ENCODE results near the gene GPR162.

Gene GPR162

GRCh38 chr12:6818645-6819044 is 3.0 kb upstream of the GPR162 start:
- no peak overlapping the region for H3K4ac ChIP-seq (ENCODE audit: low read depth in 1 of 2, low read length in 2 of 2)
- H3K27ac ChIP-seq (ENCODE audit: low read length, poor library complexity, severe bottlenecking): no peak overlapping the region
- H3K23ac ChIP-seq (ENCODE audit: low read length in 2 of 2): no peak overlapping the region
- H2AFZ ChIP-seq (ENCODE audit: low read depth, low read length): no peak overlapping the region
- no peak overlapping the region for H2AK5ac ChIP-seq (ENCODE audit: low read length, severe bottlenecking)
- H2BK120ac ChIP-seq (ENCODE audit: low read depth, low read length): no peak overlapping the region
- peaks cover 48 to 81% of the 10 kb centered on the region in 2 experiments for H3K27me3 ChIP-seq (ENCODE audit: control insufficient read depth in 1 of 2, insufficient read depth in 1 of 2, low read length in 2 of 2)
- no peak overlapping the region for H3K4me2 ChIP-seq (ENCODE audit: low read length, poor library complexity, severe bottlenecking)
- H4K8ac ChIP-seq (ENCODE audit: low read length): no peak overlapping the region
- H2BK5ac ChIP-seq (ENCODE audit: low read depth, low read length, poor library complexity, severe bottlenecking): no peak overlapping the region
- H3K18ac ChIP-seq (ENCODE audit: low read depth in 1 of 2, low read length in 2 of 2): no peak overlapping the region
- no peak overlapping the region for H2BK12ac ChIP-seq (ENCODE audit: low read length in 2 of 2)
- no peaks in the 10 kb centered on the region for H3K79me1 ChIP-seq (replicated peaks; ENCODE audit: low read length, poor library complexity, severe bottlenecking)
- H3K36me3 ChIP-seq (ENCODE audit: control insufficient read depth in 1 of 2, insufficient read depth in 2 of 2, low read depth in 1 of 2, low read length in 2 of 2): no peaks in the 10 kb centered on the region
- no peak overlapping the region for H4K91ac ChIP-seq (ENCODE audit: low read length)
- H3K4me1 ChIP-seq (ENCODE audit: control insufficient read depth, insufficient read depth, low read depth, low read length): peaks cover 34% of the 10 kb centered on the region
- no peaks in the 10 kb centered on the region for H3K9me3 ChIP-seq (ENCODE audit: control insufficient read depth, low read length)
- no peak overlapping the region for H2BK15ac ChIP-seq (ENCODE audit: low read depth, poor library complexity, severe bottlenecking)
- no peak overlapping the region for H3K14ac ChIP-seq (ENCODE audit: low read length in 2 of 2)
- no peak overlapping the region for H3K4me3 ChIP-seq (ENCODE audit: insufficient read depth in 1 of 2, low read depth in 1 of 2, low read length in 2 of 2)
- no peak overlapping the region for H3K9ac ChIP-seq (ENCODE audit: low read length)
- DNase-seq: no peak
- WGBS: 87% methylated on average over 4 of the region's 5 CpGs

GRCh38 chr12:6819106-6820030 is 2.3 kb upstream of the GPR162 start:
- 76% methylated on average over 13 of the region's 13 CpGs for WGBS
- H3K36me3 ChIP-seq (ENCODE audit: control insufficient read depth in 1 of 2, insufficient read depth in 2 of 2, low read depth in 1 of 2, low read length in 2 of 2): no peaks in the 10 kb centered on the region

GRCh38 chr12:6820166-6820565 is 1.5 kb upstream of the GPR162 start:
- no peak overlapping the region for H2BK15ac ChIP-seq (ENCODE audit: low read depth, poor library complexity, severe bottlenecking)
- H3K9me3 ChIP-seq (ENCODE audit: control insufficient read depth, low read length): no peaks in the 10 kb centered on the region
- no peak overlapping the region for H3K27ac ChIP-seq (ENCODE audit: low read length, poor library complexity, severe bottlenecking)
- H3K79me1 ChIP-seq (replicated peaks; ENCODE audit: low read length, poor library complexity, severe bottlenecking): no peaks in the 10 kb centered on the region
- H3K27me3 ChIP-seq (ENCODE audit: control insufficient read depth in 1 of 2, insufficient read depth in 1 of 2, low read length in 2 of 2): peaks cover 33 to 66% of the 10 kb centered on the region in 2 experiments
- H4K91ac ChIP-seq (ENCODE audit: low read length): peak overlapping the region; percentile 2
- peak overlapping the region; percentile 35 for H4K8ac ChIP-seq (ENCODE audit: low read length)
- no peak overlapping the region for H2BK120ac ChIP-seq (ENCODE audit: low read depth, low read length)
- WGBS: 61% methylated on average over 5 of the region's 5 CpGs
- no peak overlapping the region for H2BK5ac ChIP-seq (ENCODE audit: low read depth, low read length, poor library complexity, severe bottlenecking)
- no peak overlapping the region for H3K23ac ChIP-seq (ENCODE audit: low read length in 2 of 2)
- no peak overlapping the region for H2AFZ ChIP-seq (ENCODE audit: low read depth, low read length)
- H3K4me1 ChIP-seq (ENCODE audit: control insufficient read depth, insufficient read depth, low read depth, low read length): peaks cover 40% of the 10 kb centered on the region
- H3K36me3 ChIP-seq (ENCODE audit: control insufficient read depth in 1 of 2, insufficient read depth in 2 of 2, low read depth in 1 of 2, low read length in 2 of 2): no peaks in the 10 kb centered on the region
- no peak for DNase-seq
- H2BK12ac ChIP-seq (ENCODE audit: low read length in 2 of 2): no peak overlapping the region
- no peak overlapping the region for H3K9ac ChIP-seq (ENCODE audit: low read length)
- peak overlapping the region in 1 of 2 experiments; percentile 2 for H3K4ac ChIP-seq (ENCODE audit: low read depth in 1 of 2, low read length in 2 of 2)
- no peak overlapping the region for H3K4me3 ChIP-seq (ENCODE audit: insufficient read depth in 1 of 2, low read depth in 1 of 2, low read length in 2 of 2)
- H3K4me2 ChIP-seq (ENCODE audit: low read length, poor library complexity, severe bottlenecking): no peak overlapping the region
- H2AK5ac ChIP-seq (ENCODE audit: low read length, severe bottlenecking): no peak overlapping the region
- no peak overlapping the region for H3K18ac ChIP-seq (ENCODE audit: low read depth in 1 of 2, low read length in 2 of 2)
- H3K14ac ChIP-seq (ENCODE audit: low read length in 2 of 2): no peak overlapping the region

More at GRCh38 chr12:6819106-6820030, 2.3 kb upstream of the GPR162 start:
- Histone ChIP-seq H3K27ac (ENCODE audit: low read length, poor library complexity, severe bottlenecking) (no peak overlapping the region), H3K4ac (ENCODE audit: low read depth in 1 of 2, low read length in 2 of 2) (no peak overlapping the region), H3K79me1 (replicated peaks; ENCODE audit: low read length, poor library complexity, severe bottlenecking) (no peaks in the 10 kb centered on the region), H3K4me1 (ENCODE audit: control insufficient read depth, insufficient read depth, low read depth, low read length) (peaks cover 36% of the 10 kb centered on the region), H3K23ac (ENCODE audit: low read length in 2 of 2) (no peak overlapping the region), H3K4me3 (ENCODE audit: insufficient read depth in 1 of 2, low read depth in 1 of 2, low read length in 2 of 2) (no peak overlapping the region), H3K9ac (ENCODE audit: low read length) (no peak overlapping the region), H2BK12ac (ENCODE audit: low read length in 2 of 2) (peak overlapping the region in 1 of 2 experiments; percentile 22), H3K9me3 (ENCODE audit: control insufficient read depth, low read length) (no peaks in the 10 kb centered on the region), H3K27me3 (ENCODE audit: control insufficient read depth in 1 of 2, insufficient read depth in 1 of 2, low read length in 2 of 2) (peaks cover 41 to 74% of the 10 kb centered on the region in 2 experiments), H3K4me2 (ENCODE audit: low read length, poor library complexity, severe bottlenecking) (no peak overlapping the region), H3K14ac (ENCODE audit: low read length in 2 of 2) (no peak overlapping the region), H2BK5ac (ENCODE audit: low read depth, low read length, poor library complexity, severe bottlenecking) (no peak overlapping the region), H2AK5ac (ENCODE audit: low read length, severe bottlenecking) (no peak overlapping the region), H4K91ac (ENCODE audit: low read length) (no peak overlapping the region), H2BK120ac (ENCODE audit: low read depth, low read length) (peak overlapping the region; percentile 27), H3K18ac (ENCODE audit: low read depth in 1 of 2, low read length in 2 of 2) (peak overlapping the region in 1 of 2 experiments; percentile 5), H2AFZ (ENCODE audit: low read depth, low read length) (no peak overlapping the region), H4K8ac (ENCODE audit: low read length) (peak overlapping the region; percentile 61), H2BK15ac (ENCODE audit: low read depth, poor library complexity, severe bottlenecking) (no peak overlapping the region)
- no peak for DNase-seq

DNA sequence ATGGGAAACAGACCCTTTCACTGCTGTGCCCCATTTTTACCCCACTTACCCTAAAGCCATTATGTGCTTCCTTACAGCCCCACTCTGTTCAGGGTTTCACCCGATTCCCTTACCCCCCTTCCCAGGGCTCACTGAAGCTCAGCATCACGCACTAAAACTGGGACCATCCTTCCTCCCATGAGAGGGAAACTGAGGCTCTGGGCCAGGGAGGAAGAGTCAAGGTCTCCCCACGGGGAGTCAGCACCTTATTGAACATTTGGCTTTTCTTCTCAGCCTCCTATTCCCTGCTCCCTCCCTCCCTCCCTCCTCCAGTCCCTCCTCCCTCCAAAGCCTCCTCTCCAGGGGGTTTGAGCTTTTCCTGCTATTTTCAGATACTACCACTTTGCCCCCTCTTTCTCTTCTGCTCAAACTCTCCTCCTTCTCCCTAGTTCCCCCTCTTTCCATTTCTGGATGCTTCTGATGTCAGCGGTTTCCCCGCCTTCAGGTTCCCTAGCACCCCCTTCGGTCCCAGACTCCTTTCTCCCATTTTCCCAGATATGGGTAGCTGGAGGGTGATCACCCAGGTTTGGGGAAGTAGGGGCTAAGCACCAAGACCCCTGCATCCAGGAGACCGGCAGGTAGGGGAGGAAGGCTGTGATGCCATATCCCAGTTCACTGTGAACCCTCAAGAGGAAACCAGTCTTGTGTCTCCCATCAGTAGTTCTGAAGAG is 960 bp downstream of the GPR162 start:
- Histone ChIP-seq H3K4me3 (ENCODE audit: insufficient read depth in 1 of 2, low read depth in 1 of 2, low read length in 2 of 2) (no peak overlapping the region), H3K36me3 (ENCODE audit: control insufficient read depth in 1 of 2, insufficient read depth in 2 of 2, low read depth in 1 of 2, low read length in 2 of 2) (peaks cover 0 to 7% of the 10 kb centered on the region in 2 experiments), H3K18ac (ENCODE audit: low read depth in 1 of 2, low read length in 2 of 2) (peak overlapping the region in 1 of 2 experiments; percentile 42), H3K9me3 (ENCODE audit: control insufficient read depth, low read length) (no peaks in the 10 kb centered on the region), H3K27me3 (ENCODE audit: control insufficient read depth in 1 of 2, insufficient read depth in 1 of 2, low read length in 2 of 2) (peaks cover 22 to 46% of the 10 kb centered on the region in 2 experiments), H3K4ac (ENCODE audit: low read depth in 1 of 2, low read length in 2 of 2) (peak overlapping the region in 1 of 2 experiments; percentile 24), H3K14ac (ENCODE audit: low read length in 2 of 2) (no peak overlapping the region), H2AFZ (ENCODE audit: low read depth, low read length) (no peak overlapping the region), H2BK5ac (ENCODE audit: low read depth, low read length, poor library complexity, severe bottlenecking) (no peak overlapping the region), H3K23ac (ENCODE audit: low read length in 2 of 2) (no peak overlapping the region), H2BK15ac (ENCODE audit: low read depth, poor library complexity, severe bottlenecking) (no peak overlapping the region), H3K27ac (ENCODE audit: low read length, poor library complexity, severe bottlenecking) (no peak overlapping the region), H3K9ac (ENCODE audit: low read length) (no peak overlapping the region), H3K4me1 (ENCODE audit: control insufficient read depth, insufficient read depth, low read depth, low read length) (peaks cover 51% of the 10 kb centered on the region), H2AK5ac (ENCODE audit: low read length, severe bottlenecking) (peak overlapping the region; percentile 3), H4K91ac (ENCODE audit: low read length) (peak overlapping the region; percentile 88), H4K8ac (ENCODE audit: low read length) (no peak overlapping the region), H2BK12ac (ENCODE audit: low read length in 2 of 2) (no peak overlapping the region), H3K79me1 (replicated peaks; ENCODE audit: low read length, poor library complexity, severe bottlenecking) (peaks cover 15% of the 10 kb centered on the region), H2BK120ac (ENCODE audit: low read depth, low read length) (no peak overlapping the region), H3K4me2 (ENCODE audit: low read length, poor library complexity, severe bottlenecking) (peak overlapping the region; percentile 74)
- WGBS: 50% methylated on average over 5 of the region's 7 CpGs
- no peak for DNase-seq
